Stimulated activated CD4-positive, alpha-beta T cell treated with anti-CD3 and anti-CD28 coated beads, Interleukin-15, amount 100 ng/mL, for 1 hour (primary cell): ENCODE measurements around the gene ARHGEF6.

ENCODE experiments used
- DNase-seq, 2 donors: peaks; one replicate each; pipeline ENCODE4 v3.0.0-alpha.2; 2020; ENCODE audit warnings: low read depth in 1 of 2, low spot score in 1 of 2

Gene ARHGEF6

DNA sequence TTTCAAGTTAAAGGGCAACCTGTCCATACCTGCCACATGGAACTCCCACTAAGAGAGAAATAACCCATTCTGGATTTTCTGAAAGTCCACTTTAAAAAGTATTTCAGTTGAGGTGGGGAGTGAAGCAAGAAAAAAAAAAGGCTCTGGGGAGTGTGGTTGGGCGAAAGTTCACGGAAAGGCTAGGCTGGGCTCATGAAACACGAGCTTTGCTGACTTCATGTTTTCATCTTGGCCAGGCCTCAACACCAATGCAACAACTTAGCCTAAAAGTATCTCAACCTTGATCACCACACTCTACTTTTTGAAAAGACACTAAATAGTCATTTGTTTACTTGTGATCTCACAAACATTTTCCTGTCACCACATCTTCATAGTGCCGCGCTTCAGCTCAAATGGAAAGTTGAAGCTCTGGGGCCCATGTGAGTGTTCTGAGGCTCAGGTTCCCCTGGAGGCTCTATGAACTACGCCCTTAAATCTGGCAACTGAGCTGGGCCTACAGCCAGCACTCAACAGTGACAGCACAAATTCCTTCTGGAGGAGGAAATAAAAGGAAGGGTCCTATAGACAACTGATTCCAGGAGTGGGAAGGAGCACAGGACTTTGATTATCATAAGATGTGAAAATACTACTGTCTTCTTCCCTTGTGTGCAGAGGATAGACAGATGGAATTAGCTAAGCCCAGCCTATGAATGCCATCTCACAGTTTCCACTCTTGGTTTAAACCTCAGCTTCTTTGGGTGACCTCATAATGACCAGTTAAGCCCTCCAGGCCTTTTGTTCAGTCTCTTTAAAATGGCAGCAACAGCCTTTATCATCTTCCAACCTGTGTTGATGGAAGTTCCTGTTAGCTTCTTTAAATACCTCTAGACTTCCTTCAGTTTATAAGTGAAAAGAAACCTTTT lies 127.7 kb downstream of the ARHGEF6 start:
- no peak for DNase-seq

DNA sequence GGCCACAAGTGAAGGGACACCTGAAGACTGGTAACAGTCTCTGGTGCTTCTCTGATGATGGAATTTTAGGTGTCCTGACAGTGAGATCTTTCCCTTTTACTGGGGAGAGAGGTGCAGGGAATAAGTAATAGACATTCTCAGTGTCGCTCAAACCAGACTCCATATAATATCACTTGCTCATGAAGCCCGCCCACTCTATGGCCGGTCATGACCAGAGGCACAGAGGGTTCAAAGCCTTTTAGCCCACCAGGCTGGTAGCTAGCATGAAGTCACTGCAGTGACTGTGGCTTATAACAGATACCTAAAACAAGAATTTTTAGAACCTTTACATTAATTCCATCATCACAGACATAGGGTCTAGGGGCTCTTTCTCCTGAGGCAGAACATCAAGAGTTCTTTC lies 129.9 kb downstream of the ARHGEF6 start:
- DNase-seq = no peak

DNA sequence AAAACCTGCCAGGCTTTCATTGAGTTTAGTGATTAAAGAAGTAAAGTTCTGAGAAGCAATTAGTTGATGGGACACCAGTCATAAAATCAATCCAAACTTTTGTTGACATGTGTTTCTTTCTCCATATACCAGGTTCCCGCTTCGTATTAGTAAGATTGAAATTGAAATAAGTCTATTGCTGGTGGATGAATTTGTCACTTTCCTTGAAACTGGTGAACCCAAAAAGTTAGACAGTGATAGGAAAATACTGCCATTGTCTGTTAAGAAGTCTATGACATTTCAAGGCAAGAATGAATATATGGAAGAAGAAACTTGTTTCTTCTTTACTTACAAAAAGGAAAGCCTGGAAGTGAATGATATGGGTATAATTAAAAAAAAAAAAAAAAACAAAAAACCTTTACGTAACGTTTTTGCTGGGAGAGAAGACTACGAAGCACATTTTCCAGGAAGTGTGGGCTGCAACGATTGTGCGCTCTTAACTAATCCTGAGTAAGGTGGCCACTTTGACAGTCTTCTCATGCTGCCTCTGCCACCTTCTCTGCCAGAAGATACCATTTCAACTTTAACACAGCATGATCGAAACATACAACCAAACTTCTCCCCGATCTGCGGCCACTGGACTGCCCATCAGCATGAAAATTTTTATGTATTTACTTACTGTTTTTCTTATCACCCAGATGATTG lies 132.9 kb downstream of the ARHGEF6 start, which contains the start of gene CD40LG:
CD40LG (plus strand) TSS at position 482 of the 684 bp plus-strand sequence; CDS start at position 573, 91 bp downstream.
- no peak for DNase-seq

DNA sequence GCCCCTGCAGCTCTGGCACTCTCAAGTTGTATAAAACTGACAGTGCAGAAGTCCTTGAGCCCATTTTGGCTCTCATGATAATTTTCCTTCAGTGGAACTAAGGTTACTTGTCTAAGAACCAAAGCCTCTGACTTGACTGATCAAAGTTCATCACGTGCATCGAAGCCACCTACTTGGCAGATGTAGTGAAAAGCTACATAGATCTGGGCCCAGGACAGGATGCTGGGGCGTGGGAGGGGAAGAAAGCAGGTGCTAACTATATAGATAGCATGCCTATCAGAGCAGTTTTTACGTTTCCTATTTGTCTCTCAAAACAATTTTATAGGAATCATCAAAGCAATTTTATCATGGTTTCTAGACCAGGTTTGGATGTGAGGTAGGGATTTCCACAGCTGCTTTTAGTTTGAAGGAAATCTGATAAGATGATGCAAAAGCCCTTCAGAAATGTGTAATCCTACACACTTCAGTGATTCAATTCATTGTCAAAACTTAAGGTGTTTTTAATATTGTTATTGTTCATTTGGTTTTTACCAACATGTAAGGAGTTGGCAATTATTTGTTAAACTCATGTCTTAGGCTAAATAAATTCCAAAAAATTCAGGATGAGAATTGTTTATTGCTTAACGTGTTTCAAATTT lies 134.0 kb downstream of the ARHGEF6 start:
- DNase-seq = peak in 1 of 2 donors; percentile 25

DNA sequence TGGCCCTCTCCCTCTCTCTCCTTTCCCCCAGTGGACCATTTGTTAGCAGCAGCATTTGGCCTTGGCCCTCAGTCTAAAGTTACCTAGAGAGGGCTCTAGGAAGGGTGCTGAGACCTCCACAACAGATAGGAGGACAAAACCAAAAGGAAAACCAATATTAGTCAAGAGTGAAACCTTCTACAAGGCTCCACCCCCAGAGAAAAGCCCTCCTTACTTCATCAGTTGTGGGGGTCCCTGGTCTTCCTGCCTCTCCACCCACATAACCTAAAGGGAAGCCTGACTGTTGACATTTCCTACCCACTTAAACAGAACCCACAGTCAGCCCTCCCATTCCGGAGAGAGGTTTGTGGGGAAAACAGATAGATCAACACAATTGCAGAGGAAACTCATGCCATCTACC lies 137.5 kb downstream of the ARHGEF6 start:
- no peak for DNase-seq

DNA sequence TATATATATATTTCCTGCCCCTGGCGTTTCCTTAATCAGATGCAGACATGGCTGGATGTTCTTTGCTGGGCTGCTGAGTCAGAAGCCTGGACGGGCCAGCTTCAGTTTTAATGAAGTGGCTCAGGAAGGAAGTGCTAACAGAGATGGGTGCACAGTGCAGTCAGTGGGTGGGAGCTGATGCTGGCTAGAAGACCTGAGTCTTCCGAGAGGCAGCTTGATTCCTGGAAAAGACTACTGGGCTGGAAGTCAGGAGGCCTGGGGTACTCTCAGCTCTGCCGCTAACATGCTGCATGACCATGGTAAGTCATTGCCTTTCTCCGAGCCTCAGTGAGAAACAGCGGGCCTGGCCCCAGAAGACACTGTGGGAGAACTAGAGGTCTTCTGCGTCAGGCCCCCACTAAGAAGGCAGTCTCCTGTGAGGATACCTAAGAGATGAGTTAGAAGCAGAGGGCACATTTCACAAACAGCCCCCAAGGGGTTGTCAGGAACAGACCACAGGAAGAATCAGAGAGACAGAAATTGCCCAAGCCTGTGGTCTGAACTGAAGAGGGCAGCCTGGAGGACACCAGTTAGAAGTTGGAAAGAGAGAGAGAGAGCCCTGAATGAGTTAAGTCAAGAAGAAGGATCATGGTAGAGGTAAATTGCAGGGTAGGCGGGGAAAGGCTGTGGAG lies 141.1 kb downstream of the ARHGEF6 start:
- DNase-seq = no peak

DNA sequence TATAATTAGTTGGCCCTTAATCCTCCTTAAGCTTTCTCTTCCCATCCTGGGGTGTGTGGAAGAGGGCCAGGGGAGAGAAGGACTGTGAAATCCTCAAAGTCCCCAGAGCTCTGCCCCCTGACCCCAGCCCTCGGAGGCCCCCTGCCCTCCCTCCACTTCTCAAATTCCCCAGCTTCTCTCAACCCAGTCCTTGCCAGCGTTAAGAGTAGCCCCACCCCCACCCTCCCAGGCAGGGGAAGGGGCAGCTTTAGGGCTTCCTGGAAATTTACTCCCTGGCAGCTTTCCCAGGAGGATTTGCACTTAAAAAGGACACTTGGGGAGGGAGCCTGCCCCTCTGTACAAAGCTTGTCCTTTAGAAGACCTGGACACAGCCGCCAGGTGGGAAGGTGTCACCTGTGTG lies 144.6 kb downstream of the ARHGEF6 start:
- no peak for DNase-seq

DNA sequence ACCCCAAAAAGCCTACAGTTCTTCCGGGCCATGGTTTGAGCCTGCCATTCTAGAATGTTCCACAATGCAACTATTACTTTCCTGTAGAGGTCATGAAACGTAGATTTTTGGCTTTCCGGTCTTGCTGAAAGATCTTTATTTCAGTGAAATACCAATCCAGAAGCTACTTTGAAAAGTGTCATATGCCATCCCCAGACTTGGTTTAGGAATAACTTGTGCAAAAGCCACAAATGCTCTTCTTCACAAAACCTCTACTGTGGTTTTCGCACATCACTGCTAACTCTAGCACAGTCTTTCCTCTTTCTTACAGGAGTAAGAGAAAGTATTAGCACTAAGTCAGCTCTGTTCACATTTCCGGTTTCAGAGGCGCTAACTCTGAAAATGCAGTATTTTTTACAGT lies 145.5 kb downstream of the ARHGEF6 start:
- DNase-seq = no peak

DNA sequence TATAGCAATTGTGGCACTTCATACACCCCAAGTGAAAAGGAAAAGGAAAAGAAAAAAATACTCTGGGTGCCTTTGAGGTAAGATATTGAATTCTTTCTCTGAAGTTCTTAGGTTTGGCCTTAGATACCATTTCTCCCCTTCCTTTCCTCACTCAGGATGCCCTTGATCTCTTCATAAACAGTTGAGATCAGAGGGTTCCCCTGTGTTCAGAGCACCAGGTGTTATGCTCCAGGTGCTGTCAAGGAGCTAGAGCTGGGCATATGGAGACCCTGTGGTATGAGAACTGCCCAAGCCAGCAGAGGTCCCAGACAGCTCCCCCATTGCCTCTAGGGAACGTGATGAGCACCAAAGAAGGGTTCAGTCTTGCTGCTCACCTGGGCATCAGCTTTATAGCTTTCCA lies 149.9 kb downstream of the ARHGEF6 start:
- DNase-seq = no peak

DNA sequence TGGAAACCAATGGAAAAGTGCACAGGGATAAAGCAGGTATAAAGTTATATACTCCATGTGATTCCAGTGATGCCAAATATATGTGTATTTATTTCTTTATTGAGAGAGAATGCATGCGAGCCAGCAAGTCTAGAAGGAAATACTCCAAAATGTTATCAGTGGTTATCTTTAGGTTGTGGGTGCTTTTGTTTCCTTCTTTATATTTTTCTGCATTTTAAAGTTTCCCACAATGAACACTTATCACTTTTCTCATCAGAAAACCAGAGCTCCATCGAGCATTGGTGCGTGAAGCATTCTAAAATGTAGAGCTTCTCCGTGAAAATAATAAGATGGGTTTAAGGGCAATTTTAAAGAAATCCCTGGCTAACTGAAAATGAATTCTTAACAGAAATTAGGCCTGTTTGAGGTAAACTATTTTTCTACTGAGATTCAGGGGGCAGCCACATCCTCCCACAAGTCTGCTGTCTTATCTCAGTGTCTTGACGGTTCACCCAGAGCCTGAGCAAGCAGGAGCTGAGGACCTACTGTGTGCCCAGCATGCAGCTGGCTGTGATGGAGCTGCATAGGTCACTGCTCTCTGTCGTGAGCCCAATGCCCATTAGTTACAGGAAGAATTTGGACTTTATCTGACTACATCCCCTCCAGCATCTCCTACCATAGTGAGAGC lies 151.5 kb downstream of the ARHGEF6 start:
- no peak for DNase-seq

DNA sequence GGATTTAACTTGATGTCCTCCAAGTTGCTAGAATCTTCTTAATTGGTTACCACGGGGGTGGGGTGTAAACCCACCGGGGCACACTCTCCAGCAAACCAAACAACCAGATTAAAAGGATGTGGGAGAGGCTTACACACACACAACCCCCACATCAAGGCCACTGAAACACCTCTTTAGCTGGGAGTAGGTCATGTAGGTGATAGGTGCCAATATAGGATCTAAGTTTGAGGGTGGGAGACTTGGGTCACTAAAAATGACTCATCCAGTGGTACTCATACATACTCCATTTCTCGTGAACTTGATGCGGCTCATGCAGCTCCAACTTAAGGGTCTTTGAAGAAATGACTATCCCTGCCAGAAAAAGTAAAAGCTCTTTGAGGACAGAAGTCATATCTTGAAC lies 153.3 kb downstream of the ARHGEF6 start:
- DNase-seq = no peak

DNA sequence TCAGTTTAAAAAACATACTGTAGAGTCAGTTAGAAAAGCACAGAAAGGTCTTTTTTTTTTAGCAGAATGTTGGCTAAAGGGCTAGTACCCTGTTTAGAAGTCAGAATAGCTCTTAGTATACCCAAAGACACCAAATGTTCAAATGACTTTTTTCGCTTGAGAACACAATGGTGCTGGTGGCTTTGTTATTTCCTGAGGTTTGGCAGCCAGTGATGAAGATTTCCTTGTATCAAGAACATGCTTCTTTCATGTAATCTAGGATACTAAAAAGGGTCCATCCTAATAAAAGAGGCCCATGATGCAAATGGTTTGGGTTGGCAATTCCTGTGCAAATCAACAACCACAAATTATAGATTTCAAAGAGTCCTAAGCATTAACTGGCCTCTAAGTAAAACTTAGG lies 153.8 kb downstream of the ARHGEF6 start:
- no peak for DNase-seq

DNA sequence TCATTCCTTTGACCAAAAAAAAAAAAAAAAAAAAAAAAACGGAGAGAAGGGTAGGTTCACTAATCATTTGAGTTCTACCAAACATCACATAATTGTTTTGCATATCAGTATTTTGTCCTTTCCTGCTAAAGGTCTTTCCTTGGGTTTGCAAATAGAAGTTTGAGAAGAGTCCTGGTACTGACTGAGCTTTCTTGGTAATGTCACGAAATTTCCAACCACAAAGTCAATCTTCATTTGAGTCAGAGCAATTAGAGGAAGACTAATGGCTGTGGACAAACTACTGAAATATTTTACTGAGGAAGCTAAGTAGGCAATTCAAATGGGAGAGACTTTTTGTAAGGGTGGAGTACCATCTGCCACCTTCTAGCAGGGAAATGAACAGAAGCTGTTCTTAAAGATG lies 154.5 kb downstream of the ARHGEF6 start:
- no peak for DNase-seq

DNA sequence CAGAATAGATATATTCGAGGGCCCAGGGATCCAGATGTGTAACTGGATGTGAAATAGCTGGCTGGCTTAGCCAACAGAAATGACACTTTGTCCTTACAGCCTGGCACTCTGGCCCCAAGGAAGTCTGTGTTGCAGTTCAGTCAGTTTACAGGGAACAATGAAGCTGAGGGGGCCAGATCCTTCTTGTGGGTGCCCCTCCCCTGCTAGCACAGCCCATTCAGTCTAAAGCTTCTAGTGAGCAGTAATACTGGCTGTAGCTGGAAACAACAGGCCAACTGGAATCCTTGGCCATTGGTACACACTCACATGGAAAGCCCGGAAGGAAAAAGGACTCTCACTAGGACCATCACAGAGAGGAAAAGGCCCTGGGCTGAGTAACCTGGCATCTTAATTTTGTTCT lies 155.5 kb downstream of the ARHGEF6 start:
- DNase-seq = no peak

DNA sequence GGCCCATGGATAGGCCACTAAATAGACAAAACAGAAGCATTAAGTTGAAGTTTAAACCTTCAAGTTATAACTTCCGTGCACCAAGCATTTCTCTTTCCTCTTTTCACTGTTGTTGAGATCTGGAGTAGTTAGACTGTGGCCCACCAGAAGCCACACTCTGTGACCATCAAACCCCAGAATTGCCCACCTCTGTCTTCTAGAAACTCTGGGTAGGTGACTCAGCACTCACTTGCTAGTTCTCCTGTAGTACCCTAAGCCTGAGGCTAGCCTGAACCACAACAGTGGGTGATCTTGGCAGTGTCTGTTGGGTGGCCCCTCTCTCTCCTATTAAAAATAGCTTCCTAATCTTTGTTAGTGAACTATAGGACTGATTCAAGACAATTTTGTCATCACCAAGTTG lies 157.3 kb downstream of the ARHGEF6 start:
- DNase-seq = no peak

DNA sequence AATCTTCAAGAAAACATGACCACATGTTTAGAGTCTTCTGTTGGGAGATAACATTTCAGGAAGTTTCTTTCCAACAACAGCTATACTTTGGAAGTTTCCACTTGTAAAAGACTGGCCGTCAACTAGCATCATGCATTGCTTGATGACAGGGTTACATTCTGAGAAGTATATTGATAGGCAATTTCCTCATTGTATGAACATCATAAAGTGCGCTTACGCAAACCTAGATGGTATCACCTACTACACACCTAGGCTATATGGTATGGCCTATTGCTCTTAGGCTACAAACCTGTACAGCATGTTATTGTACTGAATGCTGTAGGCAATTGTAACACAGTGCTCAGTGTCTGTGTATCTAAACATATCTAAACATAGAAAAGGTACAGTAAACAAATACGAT lies 158.2 kb downstream of the ARHGEF6 start:
- no peak for DNase-seq

DNA sequence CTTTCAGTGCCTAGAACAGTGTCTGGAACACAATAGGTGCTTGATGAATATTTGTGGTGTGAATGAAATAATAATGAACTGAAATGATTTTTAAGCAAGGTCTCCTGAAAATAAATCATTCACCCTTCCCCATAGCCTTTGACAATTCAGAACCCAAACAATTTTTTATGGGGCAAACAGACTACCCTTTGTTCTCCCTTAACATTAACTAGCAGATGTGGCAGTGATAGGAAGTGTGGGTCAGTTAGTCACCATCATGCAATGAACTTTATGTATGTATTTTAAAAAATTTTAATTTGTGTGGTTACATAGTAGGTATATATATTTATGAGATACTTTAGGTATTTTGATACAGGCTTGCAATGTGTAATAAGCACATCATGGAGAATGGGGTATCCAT lies 160.0 kb downstream of the ARHGEF6 start:
- DNase-seq = no peak

DNA sequence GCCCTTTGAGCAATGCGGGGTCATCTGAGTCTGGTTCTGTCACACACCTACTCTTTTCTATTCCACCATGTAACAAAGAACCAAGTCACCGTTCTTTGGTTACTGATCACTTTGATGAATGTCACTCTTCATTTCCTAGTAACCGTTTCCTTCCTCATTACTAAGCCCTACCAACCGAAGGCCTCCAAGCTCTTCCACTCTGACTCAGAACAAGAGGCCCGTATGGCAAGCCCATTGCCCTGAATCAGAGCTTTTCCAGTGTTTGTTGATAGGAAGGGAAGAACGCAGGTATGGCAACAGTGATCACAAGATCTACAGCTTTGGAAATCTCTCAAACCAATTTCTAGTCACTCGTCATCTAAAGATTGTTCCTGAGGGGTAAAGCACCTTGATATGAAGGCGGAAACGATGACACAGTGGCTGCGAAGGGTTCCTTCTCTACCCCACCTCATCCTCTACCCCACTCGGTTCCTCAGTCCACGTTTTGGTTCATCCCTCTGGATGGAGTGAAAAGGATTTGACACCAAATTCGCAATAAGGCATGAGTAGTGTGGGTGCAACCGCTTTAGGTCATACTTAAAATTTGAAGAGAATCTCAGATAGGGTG lies 160.7 kb downstream of the ARHGEF6 start:
- no peak for DNase-seq

DNA sequence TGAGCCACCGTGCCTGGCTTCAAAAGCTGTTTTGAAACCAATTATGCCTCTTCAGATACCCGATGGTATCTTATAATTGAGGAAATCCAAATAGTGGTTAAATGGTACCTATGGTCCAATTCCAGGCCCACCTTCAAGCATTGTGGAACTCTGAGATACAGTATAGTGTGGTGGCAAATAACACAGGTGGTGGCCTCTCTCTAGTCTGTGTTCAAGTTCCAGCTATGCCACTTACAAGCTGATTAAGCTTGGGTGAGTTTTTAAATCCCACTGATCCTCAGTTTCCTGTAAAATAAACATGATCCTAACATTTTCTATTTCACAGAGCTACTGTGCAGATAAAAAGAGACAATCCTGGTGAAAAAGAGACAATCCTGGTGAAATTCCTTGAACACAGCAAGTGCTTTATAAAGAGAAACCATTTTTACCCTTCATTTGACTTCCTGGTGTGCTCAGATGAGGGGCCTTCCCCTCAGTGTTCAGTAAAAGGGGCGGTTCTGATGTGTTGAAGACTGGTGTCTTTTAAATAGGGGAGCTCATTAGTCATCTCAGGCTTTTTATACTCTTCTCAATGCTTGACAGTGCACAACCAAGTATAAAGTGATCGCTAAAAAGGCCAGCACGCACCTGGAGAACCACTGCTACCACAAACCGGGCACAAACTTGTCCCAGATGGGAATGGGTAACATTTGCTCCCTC lies 163.6 kb downstream of the ARHGEF6 start:
- DNase-seq = no peak
